Forelimb muscle (tissue), 1 donor: Measurements from ENCODE around the gene CCDC127. TPM values are rescaled to one million over a fixed set of nuclear protein-coding genes. Genes with fewer than 3 reads are reported as not detected.

Source experiments
- DNase-seq: peaks from one replicate; pipeline ENCODE4 v3.0.0-alpha.2; 2013; ENCODE audit warnings: low read depth
- polyA plus RNA-seq: library from polyadenylated mRNA; unstranded; fragments of 120-200 nt; gene quantifications from one replicate; pipeline ENCODE4 v1.2.1, GENCODE V29; 2013; ENCODE audit not compliant: insufficient read length

Gene CCDC127
- polyA plus RNA-seq, 1 donor, result 9.5 TPM

- DNase-seq, result no peak
Observed at GRCh38 chr5:189976-190365, 28.0 kb downstream of the CCDC127 start.

- no peak for DNase-seq
Observed at GRCh38 chr5:189486-189885, 28.5 kb downstream of the CCDC127 start.

GRCh38 chr5:188488-189481, 29.2 kb downstream of the CCDC127 start:
- peak; percentile 53 for DNase-seq

- no peak for DNase-seq
Observed at GRCh38 chr5:187617-188451, 30.1 kb downstream of the CCDC127 start.

GRCh38 chr5:187042-187431, 30.9 kb downstream of the CCDC127 start:
- DNase-seq, result no peak

- no peak for DNase-seq
Observed at GRCh38 chr5:186091-187041, 31.6 kb downstream of the CCDC127 start.

- DNase-seq, result no peak
Observed at GRCh38 chr5:185095-186070, 32.6 kb downstream of the CCDC127 start.

- no peak for DNase-seq
Observed at GRCh38 chr5:184471-184870, 33.5 kb downstream of the CCDC127 start.

GRCh38 chr5:182126-182525, 35.8 kb downstream of the CCDC127 start:
- DNase-seq, result no peak

GRCh38 chr5:181566-181965, 36.4 kb downstream of the CCDC127 start:
- no peak for DNase-seq

GRCh38 chr5:181160-181559, 36.8 kb downstream of the CCDC127 start:
- no peak for DNase-seq

- no peak for DNase-seq
Observed at GRCh38 chr5:180286-180918, 37.6 kb downstream of the CCDC127 start.

GRCh38 chr5:179401-179800, 38.6 kb downstream of the CCDC127 start:
- DNase-seq, result no peak

- no peak for DNase-seq
Observed at GRCh38 chr5:178110-178509, 39.8 kb downstream of the CCDC127 start.

- no peak for DNase-seq
Observed at GRCh38 chr5:176296-176823, 41.6 kb downstream of the CCDC127 start.

- DNase-seq, result no peak
Observed at GRCh38 chr5:174876-175465, 43.0 kb downstream of the CCDC127 start.

GRCh38 chr5:174291-174600, 43.7 kb downstream of the CCDC127 start:
- no peak for DNase-seq

GRCh38 chr5:173392-174290, 44.3 kb downstream of the CCDC127 start:
- DNase-seq, result no peak
